GM12878 (cell line): ENCODE results near the gene ITCH. TPM values are rescaled to one million over a fixed set of nuclear protein-coding genes. Genes with fewer than 3 reads are reported as not detected.

Source experiments
- ATAC-seq: fragments of 200-7000 bp; cut with Tn5 transposase; 3 replicates; pipeline ENCODE4 v1.9.1; 2020; ENCODE audit warnings: mild to moderate bottlenecking, moderate library complexity
- BruUV-seq: library from RNA; stranded (reverse); fragments of 400-500 nt; replicated peaks from 2 replicates; lab custom pipeline; 2021; lab: Mats Ljungman, UMichigan
- CTCF ChIA-PET: fragments of 300-600 bp; sonication (Branson Sonifier 250); formaldehyde crosslinking; extraction: SDS; loops from one replicate; lab custom pipeline; 2021; ENCODE audit warnings: inconsistent platforms; lab: Yijun Ruan, JAX
- POLR2A ChIA-PET: fragments of 350-600 bp; formaldehyde crosslinking; extraction: SDS; loops from one replicate; lab custom pipeline; 2021; ENCODE audit warnings: inconsistent platforms; lab: Charles Lee
- RAD21 ChIA-PET: fragments of 300-600 bp; sonication (Branson Sonifier 250); formaldehyde crosslinking; loops from one replicate; lab custom pipeline; 2023; ENCODE audit warnings: antibody characterized with exemption; ENCODE audit not compliant: unreplicated experiment; lab: Charles Lee
- SMC1A ChIA-PET: fragments of 300-600 bp; sonication (Branson Sonifier 250); formaldehyde crosslinking; loops from one replicate; lab custom pipeline; 2023; ENCODE audit not compliant: unreplicated experiment, uncharacterized antibody; lab: Charles Lee
- DNase-seq: peaks from one replicate; pipeline ENCODE4 v3.0.0-alpha.2; 2011; ENCODE audit warnings: low read depth, low spot score
- FAIRE-seq: peaks from 3 replicates; lab custom pipeline; 2011; peaks lifted over from hg19 to GRCh38; lab: Jason Lieb, UNC
- H2AFZ ChIP-seq: 2 replicates; pipeline ENCODE4 v1.6.0; 2011; ENCODE audit warnings: low read depth, low read length, control low read depth; ENCODE audit not compliant: control insufficient read depth
- H3K27ac ChIP-seq: 2 replicates; pipeline ENCODE4 v1.5.1; 2011; ENCODE audit warnings: control low read depth; ENCODE audit not compliant: control insufficient read depth, insufficient read depth
- H3K27me3 ChIP-seq, 2 experiments: replicated peaks in 1 of 2; 2 replicates each; pipeline versions ENCODE4 v1.6.0 to v1.6.1; 2011; ENCODE audit warnings: low read length in 1 of 2; ENCODE audit not compliant: control insufficient read depth in 2 of 2, insufficient read depth in 2 of 2
- H3K36me3 ChIP-seq, 2 experiments: 2 replicates each; pipeline ENCODE4 v1.5.1; 2011; ENCODE audit warnings: low read length in 1 of 2; ENCODE audit not compliant: control insufficient read depth in 2 of 2, insufficient read depth in 2 of 2
- H3K4me1 ChIP-seq: 2 replicates; pipeline ENCODE4 v1.6.1; 2011; ENCODE audit warnings: mild to moderate bottlenecking, low read length, moderate library complexity, mixed read lengths; ENCODE audit not compliant: control insufficient read depth, insufficient read depth
- H3K4me2 ChIP-seq: 2 replicates; pipeline ENCODE4 v1.6.0; 2011; ENCODE audit warnings: control low read depth; ENCODE audit not compliant: control insufficient read depth, insufficient read depth
- H3K4me3 ChIP-seq: fragments of 200-600 bp; sonication (generic); 2 replicates; pipeline ENCODE4 v1.5.1; 2016
- H3K79me2 ChIP-seq: 2 replicates; pipeline ENCODE4 v1.6.0; 2011; ENCODE audit warnings: low read length; ENCODE audit not compliant: control insufficient read depth, insufficient read depth
- H3K9ac ChIP-seq: 2 replicates; pipeline ENCODE4 v1.8.0; 2011; ENCODE audit warnings: low read length, control low read depth, mixed read lengths; ENCODE audit not compliant: control insufficient read depth, insufficient read depth
- H3K9me3 ChIP-seq: replicated peaks from 3 replicates; pipeline ENCODE4 v1.5.1; 2011; ENCODE audit warnings: mild to moderate bottlenecking, low read length; ENCODE audit not compliant: control insufficient read depth, insufficient read depth
- H4K20me1 ChIP-seq: 2 replicates; pipeline ENCODE4 v1.6.0; 2011; ENCODE audit not compliant: control insufficient read depth, insufficient read depth
- MXI1 ChIP-seq: fragments of 150-350 bp; IDR thresholded peaks from 2 replicates; pipeline ENCODE4 v1.6.1; 2011; ENCODE audit warnings: low read depth, mild to moderate bottlenecking, inconsistent platforms, low read length, improper control_type of control experiment
- RB1 ChIP-seq: fragments of 450-650 bp; formaldehyde crosslinking; IDR thresholded peaks from 2 replicates; pipeline ENCODE4 v1.6.1; 2017; ENCODE audit warnings: mild to moderate bottlenecking, borderline replicate concordance
- ZNF207 ChIP-seq: fragments of 450-650 bp; IDR thresholded peaks from 2 replicates; pipeline ENCODE4 v1.6.1; 2014; ENCODE audit warnings: antibody characterized with exemption, mild to moderate bottlenecking, borderline replicate concordance
- WGBS: methylation state at CpG from one replicate; pipeline ENCODE4 v1.1.6; 2016; ENCODE audit warnings: low lambda C conversion rate; ENCODE audit not compliant: insufficient replicate concordance, insufficient coverage; ENCODE audit errors: missing lambda C conversion rate; 5-methylcytosine and 5-hydroxymethylcytosine counted together
- in situ Hi-C: fragments of 300-500 bp; cut with MboI; formaldehyde crosslinking; loops from 9 replicates; pipeline ENCODE4 v1.14.3; 2018; ENCODE audit warnings: mixed read lengths
- intact Hi-C: fragments of 100-400 bp; cut with micrococcal nuclease; formaldehyde crosslinking; loops from one replicate; pipeline ENCODE4 v1.14.2; 2022; ENCODE audit not compliant: unreplicated experiment
- polyA plus RNA-seq, 11 experiments: library from polyadenylated mRNA; depleted of rRNA in 4 of 11; unstranded in 6 of 11; stranded (reverse) in 5 of 11; fragments of >200 nt; fragmentation: Nextera tagmentation in 4 of 11; fragmentation: Illumina TruSeq in 1 of 11; extraction: Ambion mirVana in 4 of 11; extraction: Trizol in 1 of 11; gene quantifications; 1 replicate in 1 of 11; 2 replicates in 10 of 11; pipeline versions ENCODE4 v1.2.1 to v1.2.3, GENCODE V29; 2011 to 2016; ENCODE audit warnings: inconsistent platforms in 2 of 11, missing spikeins in 2 of 11, low read depth in 1 of 11
- total RNA-seq, 4 experiments: library from RNA; depleted of rRNA in 3 of 4; stranded (reverse); fragments of >200 nt in 3 of 4; fragmentation: Illumina TruSeq in 1 of 4; extraction: Trizol in 1 of 4; gene quantifications; 2 replicates each; pipeline versions ENCODE4 v1.2.1 to v1.2.3, GENCODE V29; 2013 to 2021
- TF ChIP-seq, protein P1 (sequence below), 3 experiments: IDR thresholded peaks in 2 of 3; conservative IDR thresholded peaks in 1 of 3; 2 replicates each; pipeline ENCODE4 v1.5.1; 2011; ENCODE audit warnings: low read depth in 3 of 3, low read length in 3 of 3, mild to moderate bottlenecking in 3 of 3, control low read depth in 2 of 3, moderate library complexity in 2 of 3, inconsistent platforms in 1 of 3, mixed read lengths in 1 of 3; ENCODE audit not compliant: control insufficient read depth in 2 of 3, insufficient read depth in 1 of 3; ENCODE audit errors: extremely low read depth in 1 of 3

ITCH gene
- total and polyA plus RNA-seq, 10 of the 15 experiments (the other 5 are each of a cell fraction or from before 2014, with no cell fraction given): 7.5 to 46.1 (median 21.5) TPM

DNA sequence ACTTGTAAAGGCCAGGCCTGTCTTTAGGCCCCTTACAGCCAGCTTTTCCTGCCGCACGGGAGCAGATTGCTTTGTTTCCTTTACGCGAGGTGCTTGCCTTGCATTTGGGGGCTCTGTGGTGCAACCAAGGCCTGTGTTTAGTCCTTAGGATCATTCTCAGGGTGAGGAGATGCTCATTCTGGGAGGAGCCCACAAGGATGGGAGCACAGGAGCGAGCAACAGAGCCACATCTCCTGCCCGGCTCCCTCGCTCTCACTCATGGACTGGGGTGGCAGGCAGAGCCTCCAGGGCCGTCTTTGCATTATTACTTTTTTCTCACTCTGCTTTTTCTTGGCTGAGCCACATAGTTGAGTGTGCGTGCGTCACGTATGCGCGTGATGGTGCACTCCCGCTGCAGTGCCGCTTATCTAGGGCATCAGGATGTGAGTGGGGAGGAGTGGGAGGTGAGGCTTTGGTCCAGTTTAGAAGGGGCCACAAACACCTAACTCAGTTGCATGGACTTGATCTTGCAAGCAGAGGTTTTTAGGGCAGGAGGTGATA, 172.3 kb downstream of the ITCH start:
- no peaks in the 10 kb centered on the region for H4K20me1 ChIP-seq
- H3K4me3 ChIP-seq: no peak overlapping the region
- FAIRE-seq: no peak
- no peaks in the 10 kb centered on the region for H3K27me3 ChIP-seq
- intact Hi-C loops (loop anchor here (5.0 kb wide), 1 partner anchor 232 kb away; no protein-coding TSS in a partner anchor), in situ Hi-C loops (loop anchor here (5.0 kb wide), 1 partner anchor 232 kb away; no protein-coding TSS in a partner anchor)
- no peaks in the 10 kb centered on the region for H3K79me2 ChIP-seq
- no peak for ATAC-seq
- ChIA-PET POLR2A (no interaction called here), SMC1A (no interaction called here), RAD21 (interaction anchor here (1.2 kb wide), 1 partner anchor 173 kb away, joined by 3 read pairs; no protein-coding TSS in a partner anchor), CTCF (interaction anchor here (1.7 kb wide), 1 partner anchor 56 kb away, joined by 4 read pairs; no protein-coding TSS in a partner anchor)
- no peak overlapping the region for H2AFZ ChIP-seq
- 94% methylated on average over 15 of the region's 15 CpGs for WGBS
- no peak overlapping the region for H3K4me2 ChIP-seq
- H3K27ac ChIP-seq: no peak overlapping the region
- BruUV-seq: no TSS peak
- H3K4me1 ChIP-seq: no peaks in the 10 kb centered on the region
- DNase-seq: no peak
- no peak overlapping the region for H3K9ac ChIP-seq
- H3K36me3 ChIP-seq: peaks cover 27% of the 10 kb centered on the region in 2 experiments
- TF ChIP-seq RB1 (no peak), ZNF207 (no peak), MXI1 (no peak)
- TF ChIP-seq, protein P1, sequence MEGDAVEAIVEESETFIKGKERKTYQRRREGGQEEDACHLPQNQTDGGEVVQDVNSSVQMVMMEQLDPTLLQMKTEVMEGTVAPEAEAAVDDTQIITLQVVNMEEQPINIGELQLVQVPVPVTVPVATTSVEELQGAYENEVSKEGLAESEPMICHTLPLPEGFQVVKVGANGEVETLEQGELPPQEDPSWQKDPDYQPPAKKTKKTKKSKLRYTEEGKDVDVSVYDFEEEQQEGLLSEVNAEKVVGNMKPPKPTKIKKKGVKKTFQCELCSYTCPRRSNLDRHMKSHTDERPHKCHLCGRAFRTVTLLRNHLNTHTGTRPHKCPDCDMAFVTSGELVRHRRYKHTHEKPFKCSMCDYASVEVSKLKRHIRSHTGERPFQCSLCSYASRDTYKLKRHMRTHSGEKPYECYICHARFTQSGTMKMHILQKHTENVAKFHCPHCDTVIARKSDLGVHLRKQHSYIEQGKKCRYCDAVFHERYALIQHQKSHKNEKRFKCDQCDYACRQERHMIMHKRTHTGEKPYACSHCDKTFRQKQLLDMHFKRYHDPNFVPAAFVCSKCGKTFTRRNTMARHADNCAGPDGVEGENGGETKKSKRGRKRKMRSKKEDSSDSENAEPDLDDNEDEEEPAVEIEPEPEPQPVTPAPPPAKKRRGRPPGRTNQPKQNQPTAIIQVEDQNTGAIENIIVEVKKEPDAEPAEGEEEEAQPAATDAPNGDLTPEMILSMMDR (IDR thresholded peaks at IDR 0.05 in 2 of 3, conservative IDR thresholded peaks at IDR 0.05 in 1 of 3; ENCODE audit: control insufficient read depth in 2 of 3, extremely low read depth in 1 of 3, insufficient read depth in 1 of 3, low read depth in 3 of 3, low read length in 3 of 3): no peak
- H3K9me3 ChIP-seq: no peaks in the 10 kb centered on the region
